HG03159 (cell line): ENCODE results near the gene MCM7.

Experiments
- ATAC-seq: cut with Tn5 transposase; IDR thresholded peaks from one replicate; pipeline ENCODE4 v1.9.1; 2021; ENCODE audit warnings: mild to moderate bottlenecking, moderate library complexity; ENCODE audit not compliant: unreplicated experiment

The MCM7 gene

GRCh38 chr7:100098913-100099312 lies 2.3 kb downstream of the MCM7 start:
- no peak for ATAC-seq

- no peak for ATAC-seq
These were observed 5.5 kb downstream of the MCM7 start for GRCh38 chr7:100095704-100096103.

- no peak for ATAC-seq
These were observed 5.9 kb downstream of the MCM7 start for GRCh38 chr7:100095289-100095688.

GRCh38 chr7:100093925-100094486 lies 7.2 kb downstream of the MCM7 start:
- no peak for ATAC-seq

- ATAC-seq: no peak
These were observed 7.7 kb downstream of the MCM7 start for GRCh38 chr7:100093498-100093897.

- ATAC-seq: no peak
These were observed 8.1 kb downstream of the MCM7 start for GRCh38 chr7:100093054-100093453.

GRCh38 chr7:100091411-100092181 lies 9.6 kb downstream of the MCM7 start:
- ATAC-seq: no peak

GRCh38 chr7:100090527-100091410 lies 10.4 kb downstream of the MCM7 start:
- ATAC-seq: no peak

- no peak for ATAC-seq
These were observed 11.6 kb downstream of the MCM7 start for GRCh38 chr7:100089458-100090196.

GRCh38 chr7:100088621-100089457 lies 12.4 kb downstream of the MCM7 start, which contains the start of gene COPS6:
Gene COPS6, plus strand, starts transcription at chr7:100088969. Its CDS starts 22 bp downstream, at chr7:100088991.
- peak; percentile 61 for ATAC-seq

- ATAC-seq: peak; percentile 24
These were observed 13.0 kb downstream of the MCM7 start for GRCh38 chr7:100088095-100088620.

GRCh38 chr7:100087055-100087750 lies 14.0 kb downstream of the MCM7 start:
- no peak for ATAC-seq

- ATAC-seq: no peak
These were observed 15.7 kb downstream of the MCM7 start for GRCh38 chr7:100085515-100085914.

- ATAC-seq: no peak
These were observed 18.2 kb downstream of the MCM7 start for GRCh38 chr7:100082978-100083377.

GRCh38 chr7:100081535-100082102 lies 19.6 kb downstream of the MCM7 start, which contains the start of gene ZNF3:
Gene ZNF3, minus strand, starts transcription at chr7:100081723. Its CDS starts 4,366 bp downstream, at chr7:100077357.
- peak; percentile 74 for ATAC-seq

GRCh38 chr7:100080907-100081534 lies 20.2 kb downstream of the MCM7 start:
- peak; percentile 4 for ATAC-seq

GRCh38 chr7:100079024-100079560 lies 22.1 kb downstream of the MCM7 start:
- ATAC-seq: no peak

- no peak for ATAC-seq
These were observed 24.0 kb downstream of the MCM7 start for GRCh38 chr7:100077205-100077604.
